GM23338 (cell line): ENCODE results near the gene B3GALT4.

Source experiments
- CREB1 ChIP-seq: fragments of 250-450 bp; sonication (Bioruptor Pico); IDR thresholded peaks from 2 replicates; pipeline ENCODE4 v1.5.0; 2020; ENCODE audit warnings: low read depth, mild to moderate bottlenecking, moderate library complexity
- ETS1 ChIP-seq: IDR thresholded peaks from 2 replicates; pipeline ENCODE4 v1.6.1; 2016; ENCODE audit warnings: antibody characterized with exemption
- EZH2 ChIP-seq: fragments of 200-600 bp; sonication (generic); IDR thresholded peaks from one replicate; pipeline ENCODE4 v1.8.0; 2017; ENCODE audit warnings: antibody characterized with exemption, mild to moderate bottlenecking, low read depth; ENCODE audit not compliant: unreplicated experiment
- EZH2phosphoT487 ChIP-seq: fragments of 200-600 bp; sonication (generic); IDR thresholded peaks from one replicate; pipeline ENCODE4 v1.8.1; 2018; ENCODE audit warnings: antibody characterized with exemption; ENCODE audit not compliant: unreplicated experiment
- POLR2AphosphoS5 ChIP-seq: IDR thresholded peaks from 2 replicates; pipeline ENCODE4 v1.6.1; 2016; ENCODE audit warnings: antibody characterized with exemption, low read depth
- REST ChIP-seq: IDR thresholded peaks from one replicate; pipeline ENCODE4 v1.6.1; 2018; ENCODE audit warnings: antibody characterized with exemption; ENCODE audit not compliant: unreplicated experiment
- ZNF114 ChIP-seq: fragments of 250-450 bp; sonication (Bioruptor Pico); IDR thresholded peaks from 2 replicates; pipeline ENCODE4 v1.5.0; 2020; ENCODE audit warnings: mild to moderate bottlenecking, moderate library complexity
- ZNF331 ChIP-seq: fragments of 250-450 bp; sonication (Bioruptor Pico); IDR thresholded peaks from 2 replicates; pipeline ENCODE4 v1.5.0; 2020; ENCODE audit warnings: low read depth, mild to moderate bottlenecking, moderate library complexity
- TF ChIP-seq, protein P1 (sequence below), 2 experiments: fragments of 200-600 bp in 1 of 2; sonication (generic) in 1 of 2; conservative IDR thresholded peaks; 2 replicates each; pipeline versions ENCODE4 v1.5.1 to v1.6.1; 2016 to 2017; ENCODE audit warnings: antibody characterized with exemption in 2 of 2, low read depth in 2 of 2, mild to moderate bottlenecking in 2 of 2, moderate library complexity in 1 of 2

DNA sequence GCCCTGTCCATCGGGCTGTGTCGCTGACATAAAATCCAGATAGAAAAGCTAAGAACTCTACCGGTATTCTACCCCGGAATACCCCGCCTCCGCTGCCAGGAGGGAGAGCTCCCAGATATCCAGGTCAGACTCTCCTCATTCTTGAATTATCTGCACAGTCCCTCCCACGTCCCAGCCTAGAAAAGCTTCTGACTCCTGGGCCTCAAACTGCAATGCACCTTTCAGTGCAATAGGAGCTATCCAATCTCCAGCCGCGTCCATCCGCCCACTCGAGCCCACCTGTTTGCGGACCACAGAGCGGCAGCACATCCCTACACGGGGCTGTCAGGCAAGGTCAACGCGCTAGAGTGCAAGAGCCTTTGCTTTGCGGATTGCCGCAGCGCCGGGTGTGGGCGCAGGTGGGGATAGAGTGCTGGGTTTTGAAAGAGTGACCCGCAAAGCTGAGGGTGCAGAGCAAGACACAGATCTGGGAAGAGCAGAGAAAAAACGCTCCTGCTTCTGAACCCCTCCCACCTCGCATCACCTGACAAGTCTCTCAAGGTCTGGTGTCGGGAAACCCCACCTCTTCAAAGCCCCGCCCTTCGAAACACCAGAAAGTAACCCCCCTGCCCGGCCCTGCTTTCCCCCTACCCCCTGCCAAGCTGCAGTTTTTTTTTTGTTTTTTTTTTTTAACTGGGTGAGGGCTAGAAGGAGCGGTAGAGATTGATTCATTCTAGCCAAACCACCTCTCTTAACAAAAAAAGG is 35.6 kb downstream of the B3GALT4 start:
- TF ChIP-seq, protein P1, sequence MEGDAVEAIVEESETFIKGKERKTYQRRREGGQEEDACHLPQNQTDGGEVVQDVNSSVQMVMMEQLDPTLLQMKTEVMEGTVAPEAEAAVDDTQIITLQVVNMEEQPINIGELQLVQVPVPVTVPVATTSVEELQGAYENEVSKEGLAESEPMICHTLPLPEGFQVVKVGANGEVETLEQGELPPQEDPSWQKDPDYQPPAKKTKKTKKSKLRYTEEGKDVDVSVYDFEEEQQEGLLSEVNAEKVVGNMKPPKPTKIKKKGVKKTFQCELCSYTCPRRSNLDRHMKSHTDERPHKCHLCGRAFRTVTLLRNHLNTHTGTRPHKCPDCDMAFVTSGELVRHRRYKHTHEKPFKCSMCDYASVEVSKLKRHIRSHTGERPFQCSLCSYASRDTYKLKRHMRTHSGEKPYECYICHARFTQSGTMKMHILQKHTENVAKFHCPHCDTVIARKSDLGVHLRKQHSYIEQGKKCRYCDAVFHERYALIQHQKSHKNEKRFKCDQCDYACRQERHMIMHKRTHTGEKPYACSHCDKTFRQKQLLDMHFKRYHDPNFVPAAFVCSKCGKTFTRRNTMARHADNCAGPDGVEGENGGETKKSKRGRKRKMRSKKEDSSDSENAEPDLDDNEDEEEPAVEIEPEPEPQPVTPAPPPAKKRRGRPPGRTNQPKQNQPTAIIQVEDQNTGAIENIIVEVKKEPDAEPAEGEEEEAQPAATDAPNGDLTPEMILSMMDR (conservative IDR thresholded peaks at IDR 0.05; ENCODE audit: low read depth in 2 of 2): 0 out of 4 replicates have a peak, but pooled peaks of 1 of the 2 experiments have one; percentile 14
- TF ChIP-seq REST: no peak
- TF ChIP-seq EZH2: no peak
- no peak for TF ChIP-seq ETS1
- TF ChIP-seq POLR2AphosphoS5: peak; percentile 28
- TF ChIP-seq CREB1 (CRISPR knock-in tag): no peak
- no peak for TF ChIP-seq EZH2phosphoT487
- TF ChIP-seq ZNF114 (CRISPR knock-in tag): no peak
- TF ChIP-seq ZNF331 (CRISPR knock-in tag): no peak
